Body of pancreas (tissue), 4 donors: ENCODE measurements around the gene HIBCH. TPM values are rescaled to one million over a fixed set of nuclear protein-coding genes. Genes with fewer than 3 reads are reported as not detected.

Source experiments
- ATAC-seq: fragments of 150-250 bp; one replicate; pipeline ENCODE4 v1.9.1; 2016
- DNase-seq, 4 donors: peaks; one replicate each; pipeline ENCODE4 v3.0.0-alpha.2; 2019
- H3K27ac ChIP-seq, 4 donors: fragments of 200-600 bp; sonication (generic); 1 replicate in 3 of 4; 2 replicates in 1 of 4; pipeline versions ENCODE4 v1.5.1 to v1.6.1; 2016 to 2019; ENCODE audit warnings: mild to moderate bottlenecking in 1 of 4, mixed read lengths in 1 of 4, moderate library complexity in 1 of 4
- H3K27me3 ChIP-seq, 2 donors: fragments of 200-600 bp; sonication (generic); one replicate each; pipeline ENCODE4 v1.6.0; 2016; ENCODE audit warnings: mild to moderate bottlenecking in 1 of 2
- H3K36me3 ChIP-seq, 2 donors: fragments of 200-600 bp; sonication (generic); replicated peaks in 1 of 2; 2 replicates each; pipeline ENCODE4 v1.5.1; 2016; ENCODE audit warnings: low read depth in 2 of 2; ENCODE audit not compliant: insufficient read depth in 1 of 2
- H3K4me1 ChIP-seq: fragments of 200-600 bp; sonication (generic); one replicate; pipeline ENCODE4 v1.6.0; 2016
- H3K4me3 ChIP-seq, 2 donors: fragments of 200-600 bp; sonication (generic); 1 replicate in 1 of 2; 2 replicates in 1 of 2; pipeline ENCODE4 v1.5.1; 2016 to 2019
- H3K9me3 ChIP-seq, 3 donors: fragments of 200-600 bp; sonication (generic); 1 replicate in 2 of 3; 2 replicates in 1 of 3; pipeline ENCODE4 v1.5.1; 2016
- POLR2A ChIP-seq, 3 donors: fragments of 450-650 bp; IDR thresholded peaks; one replicate each; pipeline ENCODE4 v1.6.1; 2016; ENCODE audit warnings: antibody characterized with exemption in 3 of 3, mild to moderate bottlenecking in 2 of 3
- WGBS, 2 donors: methylation state at CpG; one replicate each; pipeline ENCODE4 v1.1.5; 2017; 5-methylcytosine and 5-hydroxymethylcytosine counted together
- intact Hi-C: fragments of 100-400 bp; cut with DNase I; formaldehyde crosslinking; loops from one replicate; pipeline ENCODE4 v1.15.1; 2023
- total RNA-seq, 2 donors: library from RNA; depleted of rRNA; stranded (reverse); fragments of >200 nt; gene quantifications; one replicate each; pipeline ENCODE4 v1.1.0, GENCODE V29; 2016
- TF ChIP-seq, protein P1 (sequence below), 7 experiments: fragments of 450-650 bp in 4 of 7; fragments of 200-600 bp in 3 of 7; sonication (generic) in 3 of 7; IDR thresholded peaks; one replicate each; pipeline ENCODE4 v1.5.1; 2016 to 2019; ENCODE audit warnings: antibody characterized with exemption in 7 of 7

Gene HIBCH
- total RNA-seq, 2 donors from 2014 or later, result 19.4 to 21.3 TPM

DNA sequence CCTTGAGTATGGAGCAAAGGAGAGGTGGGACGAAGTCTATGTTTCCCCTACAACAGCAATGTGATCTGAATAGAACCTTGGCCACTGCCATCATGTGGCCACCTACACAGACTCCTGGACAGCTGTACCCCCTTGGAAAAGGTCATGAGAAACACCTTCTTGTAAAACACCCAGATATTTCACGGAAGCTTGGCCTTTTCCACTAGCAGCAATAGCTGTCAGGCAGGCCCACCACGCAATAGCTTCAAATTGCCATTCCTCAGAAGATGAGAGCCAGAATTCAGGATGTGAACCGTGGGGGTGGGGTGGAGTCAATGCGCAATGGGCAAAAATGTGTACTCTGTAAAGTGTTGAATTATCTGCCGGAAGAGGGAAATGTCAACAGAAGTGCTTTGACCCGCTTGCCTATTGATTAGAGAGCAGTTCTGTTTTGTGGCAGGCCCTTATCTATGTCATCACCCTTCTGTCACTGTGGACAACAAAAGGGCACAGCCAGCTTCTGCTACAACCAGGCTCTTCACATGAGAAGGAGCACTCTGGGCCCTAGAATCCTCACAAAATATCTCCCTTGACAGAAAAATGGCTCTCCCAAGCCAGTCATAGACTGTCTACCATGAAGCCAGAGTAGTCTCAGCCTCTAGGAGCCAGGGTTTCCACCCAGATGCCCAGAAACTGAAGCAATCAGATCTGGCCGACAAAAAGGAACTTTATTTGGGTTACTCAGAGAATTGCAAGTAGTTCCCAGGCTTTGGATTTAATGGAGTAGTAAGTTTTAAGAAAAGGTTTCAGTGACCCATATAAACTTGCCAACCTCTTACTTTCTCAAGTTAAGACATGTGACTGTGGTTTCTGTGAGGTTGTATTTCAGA lies 33.3 kb upstream of the HIBCH start:
- intact Hi-C loops, result no loop called here
- 46 to 57% methylated on average over 8 of the region's 8 CpGs for WGBS, 2 donors
- H3K36me3 ChIP-seq, result no peaks in the 10 kb centered on the region
- H3K4me1 ChIP-seq, result peaks cover 51% of the 10 kb centered on the region
- peak overlapping the region; percentile 18 to 56 (median 34) for H3K27ac ChIP-seq
- no peak for TF ChIP-seq POLR2A (IDR thresholded peaks at IDR 0.05)
- TF ChIP-seq, protein P1, sequence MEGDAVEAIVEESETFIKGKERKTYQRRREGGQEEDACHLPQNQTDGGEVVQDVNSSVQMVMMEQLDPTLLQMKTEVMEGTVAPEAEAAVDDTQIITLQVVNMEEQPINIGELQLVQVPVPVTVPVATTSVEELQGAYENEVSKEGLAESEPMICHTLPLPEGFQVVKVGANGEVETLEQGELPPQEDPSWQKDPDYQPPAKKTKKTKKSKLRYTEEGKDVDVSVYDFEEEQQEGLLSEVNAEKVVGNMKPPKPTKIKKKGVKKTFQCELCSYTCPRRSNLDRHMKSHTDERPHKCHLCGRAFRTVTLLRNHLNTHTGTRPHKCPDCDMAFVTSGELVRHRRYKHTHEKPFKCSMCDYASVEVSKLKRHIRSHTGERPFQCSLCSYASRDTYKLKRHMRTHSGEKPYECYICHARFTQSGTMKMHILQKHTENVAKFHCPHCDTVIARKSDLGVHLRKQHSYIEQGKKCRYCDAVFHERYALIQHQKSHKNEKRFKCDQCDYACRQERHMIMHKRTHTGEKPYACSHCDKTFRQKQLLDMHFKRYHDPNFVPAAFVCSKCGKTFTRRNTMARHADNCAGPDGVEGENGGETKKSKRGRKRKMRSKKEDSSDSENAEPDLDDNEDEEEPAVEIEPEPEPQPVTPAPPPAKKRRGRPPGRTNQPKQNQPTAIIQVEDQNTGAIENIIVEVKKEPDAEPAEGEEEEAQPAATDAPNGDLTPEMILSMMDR (IDR thresholded peaks at IDR 0.05), result no peak
- ATAC-seq (peak; percentile 25), DNase-seq (peak in 1 of 4 donors; percentile 13)
- no peaks in the 10 kb centered on the region for H3K9me3 ChIP-seq
- no peaks in the 10 kb centered on the region for H3K27me3 ChIP-seq
- no peak overlapping the region for H3K4me3 ChIP-seq

DNA sequence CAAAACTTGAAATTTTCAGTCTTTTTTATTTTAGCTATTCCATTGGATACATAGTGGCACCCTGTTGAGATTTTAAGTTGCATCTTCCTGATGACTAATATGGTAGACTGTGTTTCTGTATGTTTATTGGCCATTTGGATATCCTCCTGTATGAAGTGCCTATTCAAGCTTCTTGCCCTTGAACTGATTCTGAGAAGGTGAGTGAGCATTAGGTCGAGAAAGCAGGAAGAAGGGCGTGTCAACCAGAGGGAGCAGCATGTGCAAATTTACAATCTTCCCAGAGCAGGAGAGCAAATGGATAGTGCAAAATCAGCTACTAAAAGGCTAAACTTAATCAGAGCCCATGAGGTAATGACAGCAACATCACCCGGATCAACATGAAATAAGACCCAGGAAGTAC lies 32.3 kb upstream of the HIBCH start:
- Histone ChIP-seq H3K4me1 (peaks cover 51% of the 10 kb centered on the region), H3K27ac (peak overlapping the region; percentile 18 to 56 (median 34)), H3K9me3 (no peaks in the 10 kb centered on the region), H3K4me3 (no peak overlapping the region), H3K27me3 (no peaks in the 10 kb centered on the region), H3K36me3 (no peaks in the 10 kb centered on the region)
- intact Hi-C loops, result no loop called here
- ATAC-seq (peak; percentile 49), DNase-seq (peak in 2 of 4 donors; percentile 13 to 21)
- no peak for TF ChIP-seq POLR2A (IDR thresholded peaks at IDR 0.05)
- TF ChIP-seq, protein P1 (IDR thresholded peaks at IDR 0.05), result no peak
- 32 to 50% methylated on average over 3 of the region's 3 CpGs for WGBS, 2 donors

DNA sequence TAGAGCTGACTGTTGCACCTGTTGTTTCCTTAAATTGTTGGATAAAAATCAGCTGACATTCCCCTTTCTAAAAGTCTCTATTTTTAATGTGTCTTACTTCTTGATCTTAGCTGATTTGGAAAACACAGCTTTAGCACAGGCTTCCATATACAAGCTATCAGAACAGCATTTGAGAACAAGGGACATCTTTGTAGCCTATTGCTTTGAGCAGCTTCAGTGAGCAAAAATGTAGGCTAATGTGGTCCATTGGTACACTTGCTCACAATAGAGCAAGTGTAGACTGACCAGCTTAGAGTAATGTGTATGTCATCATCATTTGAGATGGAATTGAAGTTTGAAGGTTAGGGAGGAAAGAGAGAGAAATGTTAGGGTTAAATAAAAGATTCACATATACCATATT lies 30.7 kb upstream of the HIBCH start:
- no peaks in the 10 kb centered on the region for H3K36me3 ChIP-seq
- H3K4me1 ChIP-seq, result peaks cover 47% of the 10 kb centered on the region
- no peak for ATAC-seq
- TF ChIP-seq, protein P1 (IDR thresholded peaks at IDR 0.05), result no peak
- no peak for TF ChIP-seq POLR2A (IDR thresholded peaks at IDR 0.05)
- no peak for DNase-seq
- intact Hi-C loops, result no loop called here
- H3K27me3 ChIP-seq, result no peaks in the 10 kb centered on the region
- H3K27ac ChIP-seq, result no peak overlapping the region
- no peaks in the 10 kb centered on the region for H3K9me3 ChIP-seq
- H3K4me3 ChIP-seq, result no peak overlapping the region

DNA sequence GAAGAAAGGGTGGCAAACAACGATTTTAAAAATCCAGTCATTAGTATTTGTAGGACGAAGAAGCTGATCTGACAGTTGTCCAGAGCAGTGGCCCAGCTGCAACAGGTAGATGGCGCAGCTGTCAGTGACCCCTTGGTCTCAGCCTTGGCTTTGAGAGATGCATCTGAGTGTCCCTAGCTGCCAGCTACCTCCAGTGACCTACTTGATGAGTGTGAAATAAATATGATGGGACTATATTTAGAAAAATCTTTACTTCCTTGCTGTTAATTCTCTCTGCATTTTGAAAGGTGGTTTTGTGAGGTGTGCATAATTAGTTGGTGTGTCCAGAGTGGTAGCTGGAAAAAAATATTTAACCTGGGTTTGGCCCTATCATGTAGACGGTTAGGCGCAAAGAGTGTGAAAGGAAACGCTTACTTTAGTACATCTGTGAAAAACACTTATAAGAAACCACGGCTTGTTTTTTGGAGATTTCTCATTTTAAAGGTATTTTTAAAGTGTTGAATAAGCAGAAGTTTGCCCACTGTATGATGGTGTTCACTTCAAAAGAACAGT lies 24.7 kb upstream of the HIBCH start:
- intact Hi-C loops, result no loop called here
- peak in 2 of 3 donors; percentile 8 to 17 for TF ChIP-seq POLR2A (IDR thresholded peaks at IDR 0.05)
- TF ChIP-seq, protein P1 (IDR thresholded peaks at IDR 0.05), result peak in 5 of 7 experiments; percentile 10 to 37 (median 35)
- 5 to 21% methylated on average over 6 to 7 of the region's 7 CpGs for WGBS, 2 donors

More for the DNA sequence above, 24.7 kb upstream of the HIBCH start:
- no peaks in the 10 kb centered on the region for H3K36me3 ChIP-seq
- DNase-seq (peak; percentile 45 to 67 (median 63)), ATAC-seq (peak; percentile 58)
- no peaks in the 10 kb centered on the region for H3K27me3 ChIP-seq
- H3K27ac ChIP-seq, result peak overlapping the region; percentile 89 to 96 (median 92)
- peak overlapping the region; percentile 37 to 70 for H3K4me3 ChIP-seq
- peaks cover 33% of the 10 kb centered on the region for H3K4me1 ChIP-seq
- no peaks in the 10 kb centered on the region for H3K9me3 ChIP-seq
